Cortex of kidney (tissue), 1 donor: ENCODE measurements around the gene FBXO15.

Source experiments
- DNase-seq: peaks from one replicate; lab custom pipeline; 2025; lab: John Stamatoyannopoulos, UW

Gene FBXO15

GRCh38 chr18:74114116-74114515 lies 33.5 kb downstream of the FBXO15 start:
- no peak for DNase-seq

- no peak for DNase-seq
Observed at GRCh38 chr18:74113711-74114110, 33.9 kb downstream of the FBXO15 start.

GRCh38 chr18:74110976-74111375 lies 36.7 kb downstream of the FBXO15 start:
- no peak for DNase-seq

- no peak for DNase-seq
Observed at GRCh38 chr18:74110149-74110548, 37.5 kb downstream of the FBXO15 start.

GRCh38 chr18:74108460-74108859 lies 39.2 kb downstream of the FBXO15 start:
- DNase-seq = no peak

GRCh38 chr18:74097803-74098202 lies 49.8 kb downstream of the FBXO15 start:
- no peak for DNase-seq

GRCh38 chr18:74092922-74093321 lies 54.7 kb downstream of the FBXO15 start:
- no peak for DNase-seq

GRCh38 chr18:74084184-74084855 lies 63.3 kb downstream of the FBXO15 start:
- no peak for DNase-seq

GRCh38 chr18:74083557-74083952 lies 64.1 kb downstream of the FBXO15 start:
- DNase-seq = no peak

GRCh38 chr18:74082742-74083556 lies 64.7 kb downstream of the FBXO15 start:
- DNase-seq = no peak

- DNase-seq = no peak
Observed at GRCh38 chr18:74081966-74082741, 65.5 kb downstream of the FBXO15 start.

GRCh38 chr18:74078257-74078656 lies 69.4 kb downstream of the FBXO15 start:
- DNase-seq = no peak

GRCh38 chr18:74074668-74075564 lies 72.7 kb downstream of the FBXO15 start:
- DNase-seq = no peak

GRCh38 chr18:74073957-74074667 lies 73.5 kb downstream of the FBXO15 start:
- DNase-seq = no peak

- DNase-seq = no peak
Observed at GRCh38 chr18:74069178-74070050, 78.2 kb downstream of the FBXO15 start.

- DNase-seq = no peak
Observed at GRCh38 chr18:74068296-74068695, 79.3 kb downstream of the FBXO15 start.

GRCh38 chr18:74066018-74066417 lies 81.6 kb downstream of the FBXO15 start:
- no peak for DNase-seq

- DNase-seq = no peak
Observed at GRCh38 chr18:74065366-74065765, 82.3 kb downstream of the FBXO15 start.

GRCh38 chr18:74064510-74064909 lies 83.1 kb downstream of the FBXO15 start:
- no peak for DNase-seq

- no peak for DNase-seq
Observed at GRCh38 chr18:74063557-74063956, 84.1 kb downstream of the FBXO15 start.
